ENCODE data around the gene ZNF385C.

GRCh38 chr17:42088736-42089135 lies 9.5 kb downstream of the ZNF385C start:
- TF ChIP-seq CTCF (IDR thresholded peaks at IDR 0.05) (no peak), POLR2A (IDR thresholded peaks at IDR 0.05) (no peak)
